Keratinocyte (primary cell): ENCODE measurements around the gene NFIC.

Experiments used
- CTCF ChIP-seq, 3 experiments: IDR thresholded peaks in 1 of 3; conservative IDR thresholded peaks in 1 of 3; optimal IDR thresholded peaks in 1 of 3; 2 replicates in 2 of 3; 3 replicates in 1 of 3; pipeline versions ENCODE3 to v1.5.1; 2011; ENCODE audit warnings: low read length in 3 of 3, mild to moderate bottlenecking in 3 of 3, moderate library complexity in 2 of 3, control low read depth in 1 of 3, inconsistent platforms in 1 of 3; ENCODE audit not compliant: insufficient read depth in 2 of 3; ENCODE audit errors: extremely low read depth in 1 of 3
- EZH2 ChIP-seq: IDR thresholded peaks from one replicate; pipeline ENCODE4 v1.6.1; 2012; ENCODE audit warnings: inconsistent platforms, mild to moderate bottlenecking, low read length, moderate library complexity

DNA sequence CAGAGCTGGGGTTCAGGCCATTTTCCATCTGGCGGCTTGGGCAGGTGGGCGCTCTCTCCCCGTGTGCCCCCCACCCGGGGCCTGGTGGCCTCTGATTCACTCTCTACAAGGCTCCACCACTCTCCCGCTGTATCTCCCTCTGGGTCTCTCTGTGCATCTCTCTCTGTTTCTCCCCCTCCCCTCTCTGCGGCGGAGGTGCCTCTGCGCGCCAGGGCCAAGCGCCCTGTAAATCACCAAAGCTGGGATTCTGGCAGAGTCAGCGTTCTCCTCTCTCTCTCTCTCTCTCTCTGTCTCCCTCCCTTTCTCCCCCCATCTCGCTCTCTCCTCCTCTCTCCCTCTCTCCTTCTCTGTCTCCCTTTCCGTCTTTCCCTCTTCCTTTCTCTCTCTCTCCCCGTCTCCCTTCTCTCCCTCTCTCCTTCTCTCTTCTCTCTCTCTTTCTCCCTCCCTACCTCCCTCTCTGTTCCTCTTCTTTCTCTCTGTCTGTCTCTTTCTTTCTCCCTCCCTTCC, 3.9 kb downstream of the NFIC start:
- no peak for TF ChIP-seq CTCF (optimal IDR thresholded peaks at IDR 0.05 in 1 of 3, IDR thresholded peaks at IDR 0.05 in 1 of 3, conservative IDR thresholded peaks at IDR 0.05 in 1 of 3; ENCODE audit: extremely low read depth in 1 of 3, insufficient read depth in 2 of 3, low read length in 3 of 3)
- TF ChIP-seq EZH2: no peak
